IPS DF 6.9 (cell line): ENCODE measurements around the gene PPP2R2C.

Source experiments
- DNase-seq: peaks from one replicate; pipeline ENCODE4 v3.0.0-alpha.2; 2013; ENCODE audit warnings: low read depth, low spot score
- H3K27ac ChIP-seq: one replicate; pipeline ENCODE4 v1.5.1; 2013; ENCODE audit warnings: low read length, control low read depth
- H3K27me3 ChIP-seq: 2 replicates; pipeline ENCODE4 v1.6.1; 2013; ENCODE audit warnings: mild to moderate bottlenecking, low read length; ENCODE audit not compliant: control insufficient read depth, insufficient read depth
- H3K36me3 ChIP-seq: 2 replicates; pipeline ENCODE4 v1.6.1; 2013; ENCODE audit warnings: low read length; ENCODE audit not compliant: control insufficient read depth, insufficient read depth
- H3K4me1 ChIP-seq: 2 replicates; pipeline ENCODE4 v1.6.1; 2013; ENCODE audit warnings: low read length; ENCODE audit not compliant: control insufficient read depth, insufficient read depth
- H3K4me3 ChIP-seq: 2 replicates; pipeline ENCODE4 v1.5.1; 2013; ENCODE audit warnings: mild to moderate bottlenecking, low read length
- H3K9me3 ChIP-seq: 2 replicates; pipeline ENCODE4 v1.6.1; 2013; ENCODE audit warnings: low read length, inconsistent platforms; ENCODE audit not compliant: control insufficient read depth, insufficient read depth
- WGBS: extraction: QIAGEN DNeasy Blood & Tissue Kit; methylation state at CpG from one replicate; pipeline ENCODE4 v1.1.7; 2013; ENCODE audit warnings: mixed read lengths, missing lambda C conversion rate; ENCODE audit not compliant: insufficient read length, insufficient coverage; 5-methylcytosine and 5-hydroxymethylcytosine counted together

Gene PPP2R2C

GRCh38 chr4:6504900-6505496 is 32.6 kb upstream of the PPP2R2C start:
- no peak overlapping the region for H3K27ac ChIP-seq
- no peak overlapping the region for H3K4me3 ChIP-seq
- no CpG with 5 or more reads among the region's 5 CpGs for WGBS
- no peaks in the 10 kb centered on the region for H3K4me1 ChIP-seq
- DNase-seq = no peak
- H3K9me3 ChIP-seq = no peaks in the 10 kb centered on the region; the same call in 1 of the 2 replicates
- no peaks in the 10 kb centered on the region for H3K27me3 ChIP-seq
- H3K36me3 ChIP-seq = no peaks in the 10 kb centered on the region

- H3K4me1 ChIP-seq = no peaks in the 10 kb centered on the region
Measured at GRCh38 chr4:6502747-6503465, 30.5 kb upstream of the PPP2R2C start.

GRCh38 chr4:6502147-6502546 is 29.7 kb upstream of the PPP2R2C start:
- Histone ChIP-seq H3K4me1 (no peaks in the 10 kb centered on the region), H3K4me3 (no peak overlapping the region), H3K27me3 (no peaks in the 10 kb centered on the region), H3K9me3 (no peaks in the 10 kb centered on the region; the same call in 1 of the 2 replicates), H3K36me3 (no peaks in the 10 kb centered on the region), H3K27ac (no peak overlapping the region)
- no peak for DNase-seq
- WGBS = no CpG with 5 or more reads among the region's 6 CpGs

More at GRCh38 chr4:6502747-6503465, 30.5 kb upstream of the PPP2R2C start:
- Histone ChIP-seq H3K4me3 (no peak overlapping the region), H3K9me3 (no peaks in the 10 kb centered on the region; the same call in 1 of the 2 replicates), H3K27me3 (no peaks in the 10 kb centered on the region), H3K27ac (no peak overlapping the region), H3K36me3 (no peaks in the 10 kb centered on the region)
- DNase-seq = no peak
- WGBS = no CpG with 5 or more reads among the region's 6 CpGs

- no peak for DNase-seq
- H3K4me3 ChIP-seq = no peak overlapping the region
- H3K27ac ChIP-seq = no peak overlapping the region
- H3K9me3 ChIP-seq = no peaks in the 10 kb centered on the region
- H3K36me3 ChIP-seq = no peaks in the 10 kb centered on the region
- no peaks in the 10 kb centered on the region for H3K27me3 ChIP-seq
- H3K4me1 ChIP-seq = no peaks in the 10 kb centered on the region
- no CpG with 5 or more reads among the region's 4 CpGs for WGBS
Measured at GRCh38 chr4:6501171-6501570, 28.8 kb upstream of the PPP2R2C start.

GRCh38 chr4:6500481-6501140 is 28.2 kb upstream of the PPP2R2C start:
- DNase-seq = no peak
- H3K27me3 ChIP-seq = no peaks in the 10 kb centered on the region
- no peaks in the 10 kb centered on the region for H3K9me3 ChIP-seq
- no CpG with 5 or more reads among the region's 10 CpGs for WGBS
- H3K27ac ChIP-seq = no peak overlapping the region
- H3K4me3 ChIP-seq = no peak overlapping the region
- H3K4me1 ChIP-seq = no peaks in the 10 kb centered on the region
- no peaks in the 10 kb centered on the region for H3K36me3 ChIP-seq

GRCh38 chr4:6499238-6499600 is 26.8 kb upstream of the PPP2R2C start:
- H3K4me1 ChIP-seq = no peaks in the 10 kb centered on the region; the same call in 1 of the 2 replicates
- no peak overlapping the region for H3K27ac ChIP-seq
- no peaks in the 10 kb centered on the region for H3K27me3 ChIP-seq
- no peak overlapping the region for H3K4me3 ChIP-seq
- no peak for DNase-seq
- H3K9me3 ChIP-seq = no peaks in the 10 kb centered on the region
- WGBS = no CpG with 5 or more reads among the region's 6 CpGs
- no peaks in the 10 kb centered on the region for H3K36me3 ChIP-seq

GRCh38 chr4:6498511-6499237 is 26.3 kb upstream of the PPP2R2C start:
- no peaks in the 10 kb centered on the region; the same call in 1 of the 2 replicates for H3K4me1 ChIP-seq
- H3K27me3 ChIP-seq = no peaks in the 10 kb centered on the region
- H3K9me3 ChIP-seq = no peaks in the 10 kb centered on the region
- H3K4me3 ChIP-seq = no peak overlapping the region
- WGBS = no CpG with 5 or more reads among the region's 11 CpGs
- no peak for DNase-seq
- H3K27ac ChIP-seq = no peak overlapping the region
- H3K36me3 ChIP-seq = no peaks in the 10 kb centered on the region

GRCh38 chr4:6497796-6498195 is 25.4 kb upstream of the PPP2R2C start:
- no peak overlapping the region for H3K4me3 ChIP-seq
- WGBS = no CpG with 5 or more reads among the region's 8 CpGs
- no peaks in the 10 kb centered on the region for H3K27me3 ChIP-seq
- H3K36me3 ChIP-seq = no peaks in the 10 kb centered on the region
- peaks cover 1% of the 10 kb centered on the region; the same call in 1 of the 2 replicates for H3K4me1 ChIP-seq
- H3K27ac ChIP-seq = no peak overlapping the region
- no peaks in the 10 kb centered on the region for H3K9me3 ChIP-seq
- no peak for DNase-seq

- WGBS = no CpG with 5 or more reads among the region's 5 CpGs
- no peak for DNase-seq
- no peak overlapping the region for H3K27ac ChIP-seq
- no peak overlapping the region for H3K4me3 ChIP-seq
- no peaks in the 10 kb centered on the region for H3K36me3 ChIP-seq
- H3K9me3 ChIP-seq = no peaks in the 10 kb centered on the region
- H3K27me3 ChIP-seq = no peaks in the 10 kb centered on the region
- peaks cover 1% of the 10 kb centered on the region; the same call in 1 of the 2 replicates for H3K4me1 ChIP-seq
Measured at GRCh38 chr4:6495736-6496135, 23.3 kb upstream of the PPP2R2C start.

- Histone ChIP-seq H3K36me3 (no peaks in the 10 kb centered on the region), H3K27ac (no peak overlapping the region), H3K9me3 (no peaks in the 10 kb centered on the region), H3K4me1 (peaks cover 1% of the 10 kb centered on the region; the same call in 1 of the 2 replicates), H3K4me3 (no peak overlapping the region), H3K27me3 (no peaks in the 10 kb centered on the region)
- no CpG with 5 or more reads among the region's 7 CpGs for WGBS
- DNase-seq = no peak
Measured at GRCh38 chr4:6495296-6495590, 22.8 kb upstream of the PPP2R2C start.
